H4 (cell line): ENCODE data around the gene FAM210B. TPM values are rescaled to one million over a fixed set of nuclear protein-coding genes. Genes with fewer than 3 reads are reported as not detected.
A peak's percentile ranks its signal among the peaks of the same experiment; 100 is the strongest.
"Not testable (repeated sequence)": the region's sequence is repeated elsewhere in the genome, so short reads cannot be mapped to it uniquely, and the experiment has no call there.

ENCODE experiments used
- DNase-seq: peaks from one replicate; pipeline ENCODE4 v3.0.0-alpha.2; 2015; ENCODE audit warnings: low spot score
- total RNA-seq: library from RNA; depleted of rRNA; stranded (reverse); fragments of >200 nt; shearing (Covaris generic); gene quantifications from 2 replicates; pipeline ENCODE4 v1.2.3, GENCODE V29; 2014; rRNA removed

FAM210B gene
- 13.0 and 14.4 TPM in 2 replicates for total RNA-seq

- peak; percentile 71 for DNase-seq
Observed at GRCh38 chr20:56358600-56359211, at the start of gene FAM210B. Gene FAM210B (plus strand): TSS chr20:56358974. CDS start chr20:56359006, 32 bp downstream.

GRCh38 chr20:56316051-56316450 is 42.7 kb upstream of the FAM210B start:
- no peak for DNase-seq

GRCh38 chr20:56316483-56316882 is 42.3 kb upstream of the FAM210B start:
- no peak for DNase-seq

- no peak for DNase-seq
Observed at GRCh38 chr20:56322681-56323080, 36.1 kb upstream of the FAM210B start.

GRCh38 chr20:56323206-56323605 is 35.6 kb upstream of the FAM210B start:
- DNase-seq = no peak

GRCh38 chr20:56323656-56324055 is 35.1 kb upstream of the FAM210B start:
- no peak for DNase-seq

- DNase-seq = no peak
Observed at GRCh38 chr20:56324806-56325205, 34.0 kb upstream of the FAM210B start.

- DNase-seq = no peak
Observed at GRCh38 chr20:56328861-56329260, 29.9 kb upstream of the FAM210B start.

GRCh38 chr20:56336709-56337108 is 22.1 kb upstream of the FAM210B start:
- DNase-seq = not testable (repeated sequence)

GRCh38 chr20:56342783-56343182 is 16.0 kb upstream of the FAM210B start:
- no peak for DNase-seq

- peak; percentile 25 for DNase-seq
Observed at GRCh38 chr20:56343861-56344381, 14.9 kb upstream of the FAM210B start.

GRCh38 chr20:56345911-56346310 is 12.9 kb upstream of the FAM210B start:
- no peak for DNase-seq

- DNase-seq = no peak
Observed at GRCh38 chr20:56347628-56348304, 11.0 kb upstream of the FAM210B start.

GRCh38 chr20:56348305-56348693 is 10.5 kb upstream of the FAM210B start:
- no peak for DNase-seq

GRCh38 chr20:56348746-56349145 is 10.0 kb upstream of the FAM210B start:
- no peak for DNase-seq

GRCh38 chr20:56350842-56351241 is 7.9 kb upstream of the FAM210B start:
- DNase-seq = no peak

- DNase-seq = no peak
Observed at GRCh38 chr20:56352345-56353055, 6.3 kb upstream of the FAM210B start.

- DNase-seq = no peak
Observed at GRCh38 chr20:56353356-56353755, 5.4 kb upstream of the FAM210B start.

GRCh38 chr20:56358070-56358469 is 704 bp upstream of the FAM210B start:
- no peak for DNase-seq

- peak; percentile 16 for DNase-seq
Observed at GRCh38 chr20:56359212-56360132, 698 bp downstream of the FAM210B start.

- DNase-seq = no peak
Observed at GRCh38 chr20:56360133-56360907, 1.5 kb downstream of the FAM210B start.
